ENCODE measurements around the gene LETM1.

- TF ChIP-seq CTCF (IDR thresholded peaks at IDR 0.05) (no peak), EZH2phosphoT487 (IDR thresholded peaks at IDR 0.05) (no peak), EZH2 (IDR thresholded peaks at IDR 0.05) (no peak)
These were observed 91.3 kb downstream of the LETM1 start for GRCh38 chr4:1764670-1765069.

Measured in neural progenitor cell (in vitro differentiated cells).